ENCODE results near the gene TNFRSF17.
"Not testable (repeated sequence)": the region's sequence is repeated elsewhere in the genome, so short reads cannot be mapped to it uniquely, and the experiment has no call there.

Gene TNFRSF17

GRCh38 chr16:11970292-11970691, 5.3 kb downstream of the TNFRSF17 start:
- DNase-seq (ENCODE audit: low read depth) = not testable (repeated sequence)

- no peak for DNase-seq (ENCODE audit: low read depth)
Measured at GRCh38 chr16:11972128-11972527, 7.1 kb downstream of the TNFRSF17 start.

- no peak for DNase-seq (ENCODE audit: low read depth)
Measured at GRCh38 chr16:11973070-11973469, 8.1 kb downstream of the TNFRSF17 start.

- DNase-seq (ENCODE audit: low read depth) = no peak
Measured at GRCh38 chr16:11976850-11977375, 11.9 kb downstream of the TNFRSF17 start.

GRCh38 chr16:11977376-11978041, 12.5 kb downstream of the TNFRSF17 start:
- no peak for DNase-seq (ENCODE audit: low read depth)

GRCh38 chr16:11978080-11978479, 13.1 kb downstream of the TNFRSF17 start:
- DNase-seq (ENCODE audit: low read depth) = no peak

GRCh38 chr16:11979013-11979672, 14.1 kb downstream of the TNFRSF17 start:
- DNase-seq (ENCODE audit: low read depth) = no peak

- no peak for DNase-seq (ENCODE audit: low read depth)
Measured at GRCh38 chr16:11980136-11980844, 15.3 kb downstream of the TNFRSF17 start.

GRCh38 chr16:11985250-11985649, 20.2 kb downstream of the TNFRSF17 start:
- DNase-seq (ENCODE audit: low read depth) = no peak

GRCh38 chr16:11986521-11987057, 21.6 kb downstream of the TNFRSF17 start:
- no peak for DNase-seq (ENCODE audit: low read depth)

GRCh38 chr16:11988258-11988978, 23.4 kb downstream of the TNFRSF17 start:
- no peak for DNase-seq (ENCODE audit: low read depth)

GRCh38 chr16:11990702-11991390, 25.8 kb downstream of the TNFRSF17 start:
- no peak for DNase-seq (ENCODE audit: low read depth)

- no peak for DNase-seq (ENCODE audit: low read depth)
Measured at GRCh38 chr16:11992008-11992584, 27.1 kb downstream of the TNFRSF17 start.

GRCh38 chr16:11992586-11993524, 27.8 kb downstream of the TNFRSF17 start:
- DNase-seq (ENCODE audit: low read depth) = no peak

- DNase-seq (ENCODE audit: low read depth) = no peak
Measured at GRCh38 chr16:11994143-11995119, 29.4 kb downstream of the TNFRSF17 start.

GRCh38 chr16:11996433-11997330, 31.7 kb downstream of the TNFRSF17 start:
- no peak for DNase-seq (ENCODE audit: low read depth)

GRCh38 chr16:12000032-12000431, 35.0 kb downstream of the TNFRSF17 start:
- DNase-seq (ENCODE audit: low read depth) = no peak
